Vagina (tissue), 2 donors: Measurements from ENCODE around the gene EXD3.

Experiments
- CTCF ChIP-seq, 3 experiments: fragments of 450-650 bp in 2 of 3; fragments of 200-600 bp in 1 of 3; sonication (generic) in 1 of 3; IDR thresholded peaks; one replicate each; pipeline ENCODE4 v1.5.1; 2017 to 2019; ENCODE audit warnings: antibody characterized with exemption in 3 of 3, mild to moderate bottlenecking in 2 of 3, moderate library complexity in 2 of 3
- POLR2A ChIP-seq, 2 donors: fragments of 450-650 bp; IDR thresholded peaks; one replicate each; pipeline ENCODE4 v1.6.1; 2017; ENCODE audit warnings: antibody characterized with exemption in 2 of 2, mild to moderate bottlenecking in 2 of 2, moderate library complexity in 2 of 2

- TF ChIP-seq CTCF (IDR thresholded peaks at IDR 0.05) (no peak), POLR2A (IDR thresholded peaks at IDR 0.05) (no peak)
Measured at GRCh38 chr9:137408651-137409405, 14.1 kb downstream of the EXD3 start.
